Gastroesophageal sphincter (tissue), 4 donors: ENCODE measurements around the gene TNFRSF8. TPM values are rescaled to one million over a fixed set of nuclear protein-coding genes. Genes with fewer than 3 reads are reported as not detected.

Source experiments
- ATAC-seq: fragments of 150-250 bp; one replicate; pipeline ENCODE4 v1.9.1; 2016; ENCODE audit warnings: mild to moderate bottlenecking, moderate library complexity
- H3K27ac ChIP-seq, 4 donors: fragments of 200-600 bp; sonication (generic) in 3 of 4; 1 replicate in 3 of 4; 2 replicates in 1 of 4; pipeline ENCODE4 v1.5.1; 2016 to 2019
- H3K27me3 ChIP-seq: fragments of 200-600 bp; sonication (generic); one replicate; pipeline ENCODE4 v1.5.1; 2019
- H3K36me3 ChIP-seq, 2 donors: fragments of 200-600 bp; sonication (generic); one replicate each; pipeline ENCODE4 v1.5.1; 2019; ENCODE audit warnings: control low read depth in 1 of 2
- H3K4me1 ChIP-seq, 3 donors: fragments of 200-600 bp; sonication (generic); 1 replicate in 2 of 3; 2 replicates in 1 of 3; pipeline ENCODE4 v1.5.1; 2016 to 2019; ENCODE audit warnings: control low read depth in 2 of 3
- H3K4me3 ChIP-seq, 2 donors: fragments of 200-600 bp; sonication (generic); one replicate each; pipeline ENCODE4 v1.5.1; 2019; ENCODE audit warnings: mild to moderate bottlenecking in 1 of 2, moderate library complexity in 1 of 2
- H3K9me3 ChIP-seq, 3 donors: fragments of 200-600 bp; sonication (generic); one replicate each; pipeline ENCODE4 v1.5.1; 2017 to 2019; ENCODE audit warnings: control low read depth in 2 of 3
- EP300 ChIP-seq: sonication (generic); formaldehyde crosslinking; IDR thresholded peaks from one replicate; pipeline ENCODE4 v1.6.1; 2017; ENCODE audit warnings: antibody characterized with exemption, mild to moderate bottlenecking
- POLR2A ChIP-seq, 2 donors: fragments of 450-650 bp; IDR thresholded peaks; one replicate each; pipeline ENCODE4 v1.6.1; 2017; ENCODE audit warnings: antibody characterized with exemption in 2 of 2, mild to moderate bottlenecking in 2 of 2, moderate library complexity in 1 of 2
- POLR2AphosphoS5 ChIP-seq: sonication (generic); formaldehyde crosslinking; IDR thresholded peaks from one replicate; pipeline ENCODE4 v1.6.1; 2017; ENCODE audit warnings: antibody characterized with exemption
- WGBS, 2 donors: methylation state at CpG; one replicate each; pipeline ENCODE4 v1.1.5; 2018; ENCODE audit warnings: low coverage in 1 of 2; 5-methylcytosine and 5-hydroxymethylcytosine counted together
- total RNA-seq, 4 donors: library from RNA; depleted of rRNA; stranded (reverse); fragments of >200 nt; gene quantifications; one replicate each; pipeline ENCODE4 v1.1.0, GENCODE V29; 2016
- TF ChIP-seq, protein P1 (sequence below), 4 experiments: fragments of 200-600 bp in 2 of 4; fragments of 450-650 bp in 2 of 4; sonication (generic) in 1 of 4; IDR thresholded peaks; one replicate each; pipeline ENCODE4 v1.5.1; 2017 to 2019; ENCODE audit warnings: antibody characterized with exemption in 4 of 4, mild to moderate bottlenecking in 2 of 4, moderate library complexity in 2 of 4

TNFRSF8 gene
- total RNA-seq, 4 donors from 2014 or later = 0.47 to 4.2 (median 1.4) TPM

DNA sequence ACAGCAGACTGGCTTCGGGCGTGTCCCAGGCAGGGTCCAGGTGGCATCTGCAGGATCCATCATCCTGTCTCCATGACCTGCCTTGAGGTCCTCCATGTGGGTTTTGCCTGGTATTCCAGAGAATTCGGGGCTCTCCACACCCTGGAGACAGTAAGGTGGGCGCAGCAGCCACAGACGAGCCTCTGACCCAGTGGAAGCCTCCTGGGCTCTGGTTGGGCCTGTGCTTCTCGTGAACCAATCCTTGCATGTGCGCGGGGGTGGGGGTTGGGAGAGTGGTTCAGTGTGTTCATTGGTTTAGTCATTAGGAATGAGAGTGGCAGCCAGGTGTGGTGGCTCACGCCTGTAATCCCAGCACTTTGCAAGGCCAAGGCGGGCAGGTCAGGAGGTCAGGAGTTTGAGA is 71.6 kb downstream of the TNFRSF8 start:
- TF ChIP-seq, protein P1, sequence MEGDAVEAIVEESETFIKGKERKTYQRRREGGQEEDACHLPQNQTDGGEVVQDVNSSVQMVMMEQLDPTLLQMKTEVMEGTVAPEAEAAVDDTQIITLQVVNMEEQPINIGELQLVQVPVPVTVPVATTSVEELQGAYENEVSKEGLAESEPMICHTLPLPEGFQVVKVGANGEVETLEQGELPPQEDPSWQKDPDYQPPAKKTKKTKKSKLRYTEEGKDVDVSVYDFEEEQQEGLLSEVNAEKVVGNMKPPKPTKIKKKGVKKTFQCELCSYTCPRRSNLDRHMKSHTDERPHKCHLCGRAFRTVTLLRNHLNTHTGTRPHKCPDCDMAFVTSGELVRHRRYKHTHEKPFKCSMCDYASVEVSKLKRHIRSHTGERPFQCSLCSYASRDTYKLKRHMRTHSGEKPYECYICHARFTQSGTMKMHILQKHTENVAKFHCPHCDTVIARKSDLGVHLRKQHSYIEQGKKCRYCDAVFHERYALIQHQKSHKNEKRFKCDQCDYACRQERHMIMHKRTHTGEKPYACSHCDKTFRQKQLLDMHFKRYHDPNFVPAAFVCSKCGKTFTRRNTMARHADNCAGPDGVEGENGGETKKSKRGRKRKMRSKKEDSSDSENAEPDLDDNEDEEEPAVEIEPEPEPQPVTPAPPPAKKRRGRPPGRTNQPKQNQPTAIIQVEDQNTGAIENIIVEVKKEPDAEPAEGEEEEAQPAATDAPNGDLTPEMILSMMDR (IDR thresholded peaks at IDR 0.05) = no peak
- TF ChIP-seq POLR2A (IDR thresholded peaks at IDR 0.05) (no peak), EP300 (no peak), POLR2AphosphoS5 (no peak)
- no peak overlapping the region for H3K27ac ChIP-seq

DNA sequence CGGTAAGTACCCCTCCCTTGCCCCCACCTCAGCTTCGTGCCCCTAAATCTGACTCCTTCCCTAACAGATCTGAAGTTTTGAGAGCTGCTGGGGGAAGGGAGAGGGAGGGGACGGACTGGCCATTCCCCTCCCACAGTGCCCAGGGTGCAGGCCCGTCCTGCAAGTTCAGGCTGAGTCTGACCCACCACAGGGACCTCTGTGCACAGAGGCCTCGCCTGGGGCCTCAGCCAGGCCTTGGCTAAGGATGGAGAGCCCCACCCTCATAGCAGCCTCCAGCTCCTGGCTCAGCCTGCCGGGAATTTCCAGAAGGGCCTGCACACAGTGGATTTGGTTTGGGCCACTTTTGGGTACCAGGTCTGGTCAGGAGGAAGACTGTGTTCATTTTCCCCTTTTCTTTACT is 72.5 kb downstream of the TNFRSF8 start:
- peak; percentile 64 for ATAC-seq
- no peaks in the 10 kb centered on the region for H3K27me3 ChIP-seq
- H3K4me1 ChIP-seq = peaks cover 0 to 28% (median 5%) of the 10 kb centered on the region in 3 donors
- TF ChIP-seq POLR2A (IDR thresholded peaks at IDR 0.05) = no peak
- TF ChIP-seq POLR2AphosphoS5 = no peak
- no peak for TF ChIP-seq EP300
- TF ChIP-seq, protein P1 (IDR thresholded peaks at IDR 0.05) = no peak
- H3K4me3 ChIP-seq = no peak overlapping the region
- H3K27ac ChIP-seq = peak overlapping the region in 1 of 4 donors; percentile 32
- no peaks in the 10 kb centered on the region for H3K36me3 ChIP-seq
- 0% methylated on average over 2 of the region's 6 CpGs; no CpG with 5 or more reads in 1 of the 2 donors for WGBS, 2 donors
- H3K9me3 ChIP-seq = no peaks in the 10 kb centered on the region

More for the DNA sequence above, 71.6 kb downstream of the TNFRSF8 start:
- peaks cover 0 to 32% (median 5%) of the 10 kb centered on the region in 3 donors for H3K4me1 ChIP-seq
- ATAC-seq = no peak
- no peaks in the 10 kb centered on the region for H3K36me3 ChIP-seq
- WGBS, 2 donors = 82 to 100% methylated on average over 1 to 4 of the region's 10 CpGs
- H3K4me3 ChIP-seq = no peak overlapping the region
- H3K27me3 ChIP-seq = no peaks in the 10 kb centered on the region
- no peaks in the 10 kb centered on the region for H3K9me3 ChIP-seq

- TF ChIP-seq, protein P1 (IDR thresholded peaks at IDR 0.05) = no peak
- no peak for TF ChIP-seq EP300
- no peak for TF ChIP-seq POLR2AphosphoS5
- no peak for TF ChIP-seq POLR2A (IDR thresholded peaks at IDR 0.05)
- ATAC-seq = no peak
- no peak overlapping the region for H3K4me3 ChIP-seq
- H3K27me3 ChIP-seq = peaks cover 5% of the 10 kb centered on the region
- H3K4me1 ChIP-seq = peaks cover 0 to 19% (median 5%) of the 10 kb centered on the region in 3 donors
- H3K27ac ChIP-seq = no peak overlapping the region
- 76 to 80% methylated on average over 6 to 7 of the region's 8 CpGs for WGBS, 2 donors
- H3K9me3 ChIP-seq = no peaks in the 10 kb centered on the region
- H3K36me3 ChIP-seq = no peaks in the 10 kb centered on the region
Observed at GRCh38 chr1:12136916-12137610, 74.0 kb downstream of the TNFRSF8 start.

GRCh38 chr1:12138196-12139168 is 75.4 kb downstream of the TNFRSF8 start:
- no peaks in the 10 kb centered on the region for H3K36me3 ChIP-seq
- H3K27ac ChIP-seq = no peak overlapping the region
- TF ChIP-seq EP300 (no peak), POLR2AphosphoS5 (no peak), POLR2A (IDR thresholded peaks at IDR 0.05) (no peak)
- TF ChIP-seq, protein P1 (IDR thresholded peaks at IDR 0.05) = no peak
- H3K4me3 ChIP-seq = no peak overlapping the region
- WGBS, 2 donors = 80 to 83% methylated on average over 1 to 14 of the region's 31 CpGs
- H3K9me3 ChIP-seq = no peaks in the 10 kb centered on the region
- peaks cover 0 to 29% (median 8%) of the 10 kb centered on the region in 3 donors for H3K4me1 ChIP-seq
- peaks cover 5% of the 10 kb centered on the region for H3K27me3 ChIP-seq
- ATAC-seq = no peak
